Activated T-helper 1 cell treated with anti-CD3 and anti-CD28 coated beads, Interleukin-12 subunit alpha, Interleukin-12 subunit beta, Interleukin-2, Interleukin-4 antibody, amounts not matched to agents 30 ng/mL and 10 ng/mL and 1 ng/mL, durations not matched to agents 14 hours and 24 hours and 36 hours (primary cell): ENCODE data around the gene FOXE3. TPM values are rescaled to one million over a fixed set of nuclear protein-coding genes. Genes with fewer than 3 reads are reported as not detected.

Experiments used
- DNase-seq: peaks from one replicate; pipeline ENCODE4 v3.0.0; 2021; ENCODE audit warnings: low spot score
- H3K27ac Mint-ChIP-seq: one replicate; pipeline ENCODE4 v1.8.0; 2021; ENCODE audit warnings: mild to moderate bottlenecking, mixed read lengths
- H3K27me3 Mint-ChIP-seq: one replicate; pipeline ENCODE4 v1.8.0; 2022; ENCODE audit warnings: mild to moderate bottlenecking, moderate library complexity, mixed read lengths; ENCODE audit not compliant: insufficient read depth
- H3K36me3 Mint-ChIP-seq: one replicate; pipeline ENCODE4 v1.8.0; 2021; ENCODE audit warnings: low read depth, mixed read lengths
- H3K4me1 Mint-ChIP-seq: one replicate; pipeline ENCODE4 v1.8.0; 2021; ENCODE audit warnings: low read depth, mixed read lengths
- H3K4me3 Mint-ChIP-seq: one replicate; pipeline ENCODE4 v1.8.0; 2021; ENCODE audit warnings: mild to moderate bottlenecking, moderate library complexity, mixed read lengths
- H3K9me3 Mint-ChIP-seq: one replicate; pipeline ENCODE4 v1.8.0; 2021; ENCODE audit warnings: mixed read lengths
- intact Hi-C: fragments of 100-400 bp; cut with micrococcal nuclease; formaldehyde crosslinking; loops from one replicate; pipeline ENCODE4 v1.15.1; 2024
- total RNA-seq: library from RNA; stranded (reverse); gene quantifications from 2 replicates; pipeline ENCODE4 v1.2.3, GENCODE V29; 2022

Gene FOXE3
- total RNA-seq, 1 donor from 2014 or later, result not detected

GRCh38 chr1:47432071-47433036, 16.3 kb downstream of the FOXE3 start:
- Mint-ChIP-seq H3K36me3 (peaks cover 16% of the 10 kb centered on the region), H3K4me1 (peaks cover 34% of the 10 kb centered on the region), H3K27me3 (peaks cover 36% of the 10 kb centered on the region), H3K9me3 (no peaks in the 10 kb centered on the region), H3K4me3 (no peak overlapping the region), H3K27ac (no peak overlapping the region)
- peak; percentile 28 for DNase-seq
- intact Hi-C loops, result loop anchor here (1.0 to 2.0 kb wide), 3 partner anchors 14 to 294 kb away; no protein-coding TSS in a partner anchor

- H3K4me3 Mint-ChIP-seq, result peak overlapping the region; percentile 56
- DNase-seq, result no peak
- no peaks in the 10 kb centered on the region for H3K9me3 Mint-ChIP-seq
- H3K27me3 Mint-ChIP-seq, result peaks cover 33% of the 10 kb centered on the region
- H3K36me3 Mint-ChIP-seq, result peaks cover 16% of the 10 kb centered on the region
- peaks cover 34% of the 10 kb centered on the region for H3K4me1 Mint-ChIP-seq
- intact Hi-C loops, result loop anchor here (2.0 kb wide), 1 partner anchor 14 kb away; no protein-coding TSS in a partner anchor
- no peak overlapping the region for H3K27ac Mint-ChIP-seq
Observed at GRCh38 chr1:47433037-47433421, 16.9 kb downstream of the FOXE3 start.

GRCh38 chr1:47433477-47434050, 17.5 kb downstream of the FOXE3 start:
- Mint-ChIP-seq H3K36me3 (peaks cover 16% of the 10 kb centered on the region), H3K27me3 (peaks cover 33% of the 10 kb centered on the region), H3K4me3 (no peak overlapping the region), H3K4me1 (peaks cover 34% of the 10 kb centered on the region), H3K27ac (no peak overlapping the region), H3K9me3 (no peaks in the 10 kb centered on the region)
- intact Hi-C loops, result loop anchor here (1.0 to 2.0 kb wide), 2 partner anchors 11 to 15 kb away; no protein-coding TSS in a partner anchor
- DNase-seq, result no peak

- Mint-ChIP-seq H3K27ac (no peak overlapping the region), H3K27me3 (peaks cover 33% of the 10 kb centered on the region), H3K4me1 (peaks cover 34% of the 10 kb centered on the region), H3K9me3 (no peaks in the 10 kb centered on the region), H3K36me3 (peaks cover 16% of the 10 kb centered on the region), H3K4me3 (peak overlapping the region; percentile 35)
- no peak for DNase-seq
- intact Hi-C loops, result loop anchor here (1.0 kb wide), 1 partner anchor 10 kb away; no protein-coding TSS in a partner anchor
Observed at GRCh38 chr1:47434051-47434842, 18.2 kb downstream of the FOXE3 start.

GRCh38 chr1:47435506-47436303, 19.6 kb downstream of the FOXE3 start:
- intact Hi-C loops, result loop anchor here (1.0 to 5.0 kb wide), 7 partner anchors 72 to 1037 kb away; partner anchors contain the start of genes SPATA6 and STIL
- Mint-ChIP-seq H3K27ac (no peak overlapping the region), H3K27me3 (peaks cover 33% of the 10 kb centered on the region), H3K9me3 (no peaks in the 10 kb centered on the region), H3K4me3 (peak overlapping the region; percentile 94), H3K36me3 (peaks cover 16% of the 10 kb centered on the region), H3K4me1 (peaks cover 34% of the 10 kb centered on the region)
- no peak for DNase-seq

- intact Hi-C loops, result loop anchor here (1.0 to 5.0 kb wide), 7 partner anchors 71 to 1036 kb away; partner anchors contain the start of genes SPATA6 and STIL
- peak; percentile 70 for DNase-seq
- Mint-ChIP-seq H3K27ac (peak overlapping the region; percentile 88), H3K27me3 (peaks cover 33% of the 10 kb centered on the region), H3K4me1 (peaks cover 34% of the 10 kb centered on the region), H3K9me3 (no peaks in the 10 kb centered on the region), H3K4me3 (peak overlapping the region; percentile 94), H3K36me3 (peaks cover 13% of the 10 kb centered on the region)
Observed at GRCh38 chr1:47436304-47436978, 20.4 kb downstream of the FOXE3 start.

- Mint-ChIP-seq H3K27ac (peak overlapping the region; percentile 88), H3K4me3 (peak overlapping the region; percentile 94), H3K27me3 (peaks cover 33% of the 10 kb centered on the region), H3K36me3 (peaks cover 13% of the 10 kb centered on the region), H3K4me1 (peaks cover 34% of the 10 kb centered on the region), H3K9me3 (no peaks in the 10 kb centered on the region)
- DNase-seq, result no peak
- intact Hi-C loops, result loop anchor here (1.0 to 5.0 kb wide), 8 partner anchors 70 to 1036 kb away; partner anchors contain the start of genes SPATA6 and STIL
Observed at GRCh38 chr1:47436979-47437446, 20.9 kb downstream of the FOXE3 start.

GRCh38 chr1:47437447-47438164, 21.5 kb downstream of the FOXE3 start, which contains the start of gene FOXD2:
TSS of gene FOXD2 (plus strand) at chr1:47438044. CDS start at chr1:47438136, 92 bp downstream.
- peaks cover 13% of the 10 kb centered on the region for H3K36me3 Mint-ChIP-seq
- H3K4me1 Mint-ChIP-seq, result peaks cover 30% of the 10 kb centered on the region
- intact Hi-C loops, result loop anchor here (1.0 to 5.0 kb wide), 6 partner anchors 70 to 1035 kb away; partner anchors contain the start of genes SPATA6 and STIL
- no peaks in the 10 kb centered on the region for H3K9me3 Mint-ChIP-seq
- peak within 1 kb of the TSS; percentile 94 for H3K4me3 Mint-ChIP-seq
- H3K27me3 Mint-ChIP-seq, result peaks cover 29% of the 10 kb centered on the region
- peak within 1 kb of the TSS; percentile 88 for H3K27ac Mint-ChIP-seq
- peak; percentile 80 for DNase-seq

- H3K27me3 Mint-ChIP-seq, result peaks cover 21% of the 10 kb centered on the region
- no peak overlapping the region for H3K27ac Mint-ChIP-seq
- H3K36me3 Mint-ChIP-seq, result peaks cover 7% of the 10 kb centered on the region
- H3K4me3 Mint-ChIP-seq, result peak overlapping the region; percentile 53
- H3K4me1 Mint-ChIP-seq, result peaks cover 22% of the 10 kb centered on the region
- H3K9me3 Mint-ChIP-seq, result no peaks in the 10 kb centered on the region
- DNase-seq, result no peak
- intact Hi-C loops, result loop anchor here (5.0 kb wide), 3 partner anchors 69 to 126 kb away; partner anchors contain the start of gene STIL
Observed at GRCh38 chr1:47438165-47439016, 22.3 kb downstream of the FOXE3 start.
